Stimulated activated CD4-positive, alpha-beta T cell treated with anti-CD3 and anti-CD28 coated beads, Interleukin-12 subunit alpha, Interleukin-12 subunit beta, amount 100 ng/mL, for 4 hours (primary cell): ENCODE measurements around the gene MR1.

ENCODE experiments used
- DNase-seq: peaks from one replicate; pipeline ENCODE4 v3.0.0-alpha.2; 2020

Gene MR1

GRCh38 chr1:181092883-181093458, 59.2 kb downstream of the MR1 start:
- no peak for DNase-seq

- no peak for DNase-seq
Observed at GRCh38 chr1:181094416-181095212, 60.8 kb downstream of the MR1 start.

DNA sequence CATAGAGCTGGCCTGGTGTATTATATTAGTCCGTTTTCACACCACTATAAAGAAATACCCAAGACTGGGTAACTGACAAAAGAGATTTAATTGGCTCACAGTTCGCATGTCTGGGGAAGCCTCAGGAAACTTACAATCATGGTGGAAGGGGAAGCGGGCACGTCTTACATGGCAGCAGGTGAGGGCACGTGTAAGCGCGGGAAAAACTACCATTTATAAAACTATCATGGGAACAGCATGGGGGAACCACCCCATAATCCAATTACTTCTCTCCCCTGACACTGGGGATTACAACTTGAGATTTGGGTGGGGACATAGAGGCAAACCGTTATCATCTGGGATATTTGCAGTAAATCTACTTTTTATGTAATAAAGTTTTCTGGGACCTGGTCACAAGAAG, 61.5 kb downstream of the MR1 start:
- no peak for DNase-seq

DNA sequence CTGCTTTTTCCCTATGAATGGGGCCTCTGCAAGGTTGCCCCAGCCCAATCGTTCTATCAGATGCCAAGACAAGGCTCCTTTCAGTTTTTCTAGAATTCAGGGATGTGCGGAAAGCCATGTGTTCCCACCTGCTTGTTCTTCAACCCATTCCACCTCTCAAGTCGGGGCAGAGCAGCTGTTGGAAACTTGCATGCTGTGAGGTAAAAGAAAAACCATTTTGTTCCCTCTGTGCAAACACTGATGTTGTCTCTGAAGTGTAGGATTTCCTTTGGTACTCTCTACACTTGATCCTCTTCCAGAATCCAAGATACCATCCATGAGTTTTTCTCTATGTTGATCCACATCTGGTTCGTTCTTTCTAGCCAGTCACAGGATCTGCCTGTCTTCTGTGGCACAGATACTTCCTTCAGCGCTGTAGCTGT, 62.0 kb downstream of the MR1 start:
- no peak for DNase-seq

- no peak for DNase-seq
Observed at GRCh38 chr1:181097242-181097641, 63.5 kb downstream of the MR1 start.

GRCh38 chr1:181099152-181100014, 65.6 kb downstream of the MR1 start:
- DNase-seq = no peak

DNA sequence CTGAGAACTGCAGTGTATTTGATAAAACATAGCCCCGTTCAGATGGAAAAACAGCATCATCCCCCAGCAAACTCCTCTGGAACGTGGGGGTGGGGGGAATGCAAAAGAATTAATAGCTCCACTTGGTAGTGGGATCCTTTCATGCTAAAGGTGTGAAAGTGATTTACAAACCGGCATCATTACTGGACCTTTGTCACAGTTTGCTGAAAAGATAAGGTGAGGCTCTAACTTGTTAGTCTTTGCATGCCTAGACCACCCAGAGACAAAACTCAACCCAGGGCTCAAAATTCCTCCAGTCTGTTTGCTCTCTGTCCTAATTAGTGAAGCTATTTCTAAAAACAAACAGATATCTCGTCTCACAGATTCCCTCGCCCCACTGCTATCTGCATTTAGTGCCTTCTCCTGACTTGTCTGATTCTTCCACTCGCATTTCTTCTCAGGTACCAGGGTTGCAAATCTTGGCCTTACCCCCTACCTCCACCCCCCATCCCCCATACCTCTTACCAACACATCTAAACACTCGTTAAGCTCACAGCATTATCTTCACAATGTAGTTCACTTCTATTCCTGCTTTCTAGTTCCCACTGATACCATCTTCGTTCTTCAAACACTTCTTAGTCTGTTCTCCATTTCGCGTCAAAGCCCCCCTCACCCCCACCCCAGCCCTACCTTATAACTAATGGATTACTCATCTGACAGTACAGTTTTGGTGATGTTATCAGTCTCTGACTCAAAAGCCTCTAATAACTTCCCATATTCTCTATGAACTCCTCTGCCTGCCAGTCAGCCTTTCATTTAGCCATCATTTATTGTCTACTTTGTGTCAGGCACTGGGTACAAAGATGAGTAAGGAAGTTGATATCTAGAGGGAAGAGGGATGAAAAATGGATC, 66.5 kb downstream of the MR1 start:
- DNase-seq = peak; percentile 47

- no peak for DNase-seq
Observed at GRCh38 chr1:181100934-181101333, 67.2 kb downstream of the MR1 start.

- DNase-seq = no peak
Observed at GRCh38 chr1:181101581-181102226, 67.9 kb downstream of the MR1 start.

- DNase-seq = no peak
Observed at GRCh38 chr1:181102841-181103240, 69.1 kb downstream of the MR1 start.

DNA sequence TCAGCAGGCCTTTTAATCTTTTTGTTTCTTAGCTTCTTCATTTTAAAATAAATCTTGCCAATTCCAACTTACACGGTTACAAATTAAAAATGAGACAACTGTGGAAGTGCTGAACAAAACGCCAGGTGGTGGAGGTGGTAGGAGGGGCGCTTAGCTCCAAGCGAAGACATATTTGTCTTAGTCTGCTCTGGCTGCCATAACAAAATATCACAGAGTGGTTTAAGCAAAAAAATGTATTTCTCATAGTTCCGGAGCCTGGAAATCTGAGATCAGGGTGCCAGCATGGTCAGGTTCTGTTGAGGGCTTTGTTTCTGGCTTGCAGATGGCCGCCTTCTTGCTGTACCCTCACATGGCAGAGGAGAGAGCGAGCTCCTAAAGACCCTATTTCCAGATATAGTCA, 69.6 kb downstream of the MR1 start:
- no peak for DNase-seq

GRCh38 chr1:181104042-181104789, 70.4 kb downstream of the MR1 start:
- DNase-seq = no peak

DNA sequence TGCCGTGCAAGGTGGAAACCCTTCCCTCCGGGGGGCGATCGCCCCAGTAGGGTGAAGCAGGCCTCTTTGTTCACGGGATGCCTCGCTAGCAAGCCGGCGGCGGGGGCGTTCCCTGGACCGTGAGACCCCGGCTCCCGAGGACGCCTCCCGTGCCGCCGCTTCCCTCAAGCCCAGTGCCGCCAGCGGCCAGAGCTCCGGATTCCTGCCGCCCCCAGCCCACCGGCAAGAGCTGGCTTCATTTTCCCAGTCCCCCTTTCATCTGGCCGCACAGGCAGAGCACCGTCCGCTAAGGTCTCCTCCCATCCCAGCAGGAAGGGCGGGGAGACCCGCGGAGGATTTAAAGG, 71.0 kb downstream of the MR1 start:
- DNase-seq = peak; percentile 23

- peak; percentile 92 for DNase-seq
Observed at GRCh38 chr1:181105134-181106021, 71.6 kb downstream of the MR1 start.

DNA sequence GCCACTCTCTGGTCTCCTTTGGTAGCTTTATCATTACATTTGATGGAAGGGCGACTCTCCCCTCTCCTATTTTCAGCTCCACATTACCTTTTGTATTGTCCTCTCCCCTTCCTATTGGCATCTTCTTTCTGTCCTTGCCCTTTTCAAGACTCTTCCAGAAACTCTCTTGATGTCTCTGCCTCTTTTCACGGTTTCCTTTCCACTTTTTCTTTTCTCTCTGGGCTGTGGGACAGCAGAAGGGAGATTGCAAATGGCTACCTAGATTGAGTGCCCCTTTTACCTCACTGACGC, 72.2 kb downstream of the MR1 start:
- DNase-seq = no peak

DNA sequence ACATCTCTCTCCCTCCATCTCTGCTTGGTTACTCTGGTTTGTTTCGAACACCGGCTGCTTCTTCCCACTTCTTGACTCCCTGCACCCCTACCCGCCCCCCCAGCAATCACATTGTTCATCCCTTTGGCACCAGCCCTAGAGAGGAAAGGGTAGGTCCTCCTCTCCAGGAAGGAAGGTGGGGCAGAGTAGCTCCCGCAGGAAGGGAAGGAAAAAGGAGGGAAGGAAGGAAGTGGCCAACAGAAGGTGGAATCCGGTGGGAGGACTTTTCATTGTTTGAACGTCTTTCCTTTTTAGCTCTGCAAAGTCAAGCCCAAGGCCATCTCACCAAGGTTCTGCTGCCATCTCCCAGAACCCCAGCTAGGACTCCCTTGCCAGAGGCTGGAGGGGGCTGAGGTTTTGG, 72.7 kb downstream of the MR1 start:
- no peak for DNase-seq

GRCh38 chr1:181107711-181108110, 73.9 kb downstream of the MR1 start:
- DNase-seq = no peak

DNA sequence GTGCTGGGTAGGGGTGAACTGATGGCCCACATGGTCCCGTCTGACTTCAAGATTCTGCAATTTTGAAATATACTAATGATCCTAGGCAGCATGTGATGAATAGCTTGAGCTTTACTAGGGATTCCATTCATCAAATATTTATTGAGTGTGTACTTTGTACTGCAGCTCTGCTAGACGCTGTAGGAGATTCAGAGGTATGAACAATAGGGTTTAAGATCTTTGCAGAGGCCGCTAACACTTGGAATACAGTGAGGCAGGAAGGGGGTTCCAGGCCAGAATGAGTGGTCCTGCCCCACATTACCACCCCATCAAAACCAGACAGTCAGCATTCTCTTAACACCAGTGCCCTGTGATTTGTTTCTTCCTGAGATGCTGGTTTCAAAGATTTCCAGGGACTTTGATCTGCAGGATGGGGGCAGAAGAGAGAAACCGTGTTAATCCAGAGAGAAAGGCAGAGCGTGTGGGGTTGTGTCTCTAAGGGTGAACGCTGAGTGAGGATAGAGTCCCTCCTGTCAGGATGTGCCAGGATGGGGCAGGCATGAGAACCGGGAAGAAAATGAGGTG, 74.6 kb downstream of the MR1 start:
- DNase-seq = no peak

GRCh38 chr1:181110013-181110412, 76.2 kb downstream of the MR1 start:
- DNase-seq = no peak
